ENCODE results near the gene SNAI3. TPM values are rescaled to one million over a fixed set of nuclear protein-coding genes. Genes with fewer than 3 reads are reported as not detected.

Gene SNAI3
- total RNA-seq, 2 donors from 2014 or later, result 1.0 to 1.6 TPM

GRCh38 chr16:88733630-88734360 lies 47.5 kb upstream of the SNAI3 start:
- H3K36me3 ChIP-seq, result peaks cover 33% of the 10 kb centered on the region

DNA sequence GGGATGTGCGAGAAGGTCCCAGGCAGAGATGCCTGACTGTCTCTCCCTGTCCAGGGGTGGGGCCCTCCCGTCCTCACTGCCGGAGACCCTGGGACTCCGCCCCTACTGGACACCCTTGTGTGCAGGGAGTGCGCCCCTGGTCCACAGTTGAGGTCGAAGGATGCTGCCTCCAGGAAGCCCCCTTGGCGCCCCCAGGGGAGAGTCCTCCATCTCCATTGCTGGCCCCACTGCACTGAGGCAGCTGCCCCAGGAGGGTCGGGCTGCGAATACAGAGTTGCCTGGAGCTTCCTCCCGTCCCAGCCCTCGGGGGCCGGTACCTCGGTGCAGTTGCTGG lies 46.6 kb upstream of the SNAI3 start:
- H3K36me3 ChIP-seq, result peaks cover 33% of the 10 kb centered on the region
- no peak overlapping the region for H3K4me3 ChIP-seq
- no peaks in the 10 kb centered on the region for H3K27me3 ChIP-seq
- no peak for TF ChIP-seq CTCF (IDR thresholded peaks at IDR 0.05)
- peaks cover 0 to 10% of the 10 kb centered on the region in 2 donors for H3K4me1 ChIP-seq
- H3K9me3 ChIP-seq, result no peaks in the 10 kb centered on the region
- no peak for DNase-seq (ENCODE audit: low spot score)
- H3K27ac ChIP-seq, result no peak overlapping the region

More at GRCh38 chr16:88733630-88734360, 47.5 kb upstream of the SNAI3 start:
- H3K4me1 ChIP-seq, result peaks cover 0 to 11% of the 10 kb centered on the region in 2 donors
- H3K27me3 ChIP-seq, result no peaks in the 10 kb centered on the region
- TF ChIP-seq CTCF (IDR thresholded peaks at IDR 0.05), result no peak
- no peak for DNase-seq (ENCODE audit: low spot score)
- no peaks in the 10 kb centered on the region for H3K9me3 ChIP-seq
- no peak overlapping the region for H3K27ac ChIP-seq
- no peak overlapping the region for H3K4me3 ChIP-seq

GRCh38 chr16:88732172-88732960 lies 46.1 kb upstream of the SNAI3 start:
- Histone ChIP-seq H3K4me3 (no peak overlapping the region), H3K9me3 (no peaks in the 10 kb centered on the region), H3K36me3 (peaks cover 33% of the 10 kb centered on the region), H3K27me3 (no peaks in the 10 kb centered on the region), H3K27ac (no peak overlapping the region), H3K4me1 (peaks cover 0 to 5% of the 10 kb centered on the region in 2 donors)
- no peak for TF ChIP-seq CTCF (IDR thresholded peaks at IDR 0.05)
- no peak for DNase-seq (ENCODE audit: low spot score)

GRCh38 chr16:88731699-88732098 lies 45.4 kb upstream of the SNAI3 start:
- no peaks in the 10 kb centered on the region for H3K27me3 ChIP-seq

More at GRCh38 chr16:88731699-88732098, 45.4 kb upstream of the SNAI3 start:
- peaks cover 38% of the 10 kb centered on the region for H3K36me3 ChIP-seq
- no peak for DNase-seq (ENCODE audit: low spot score)
- H3K4me3 ChIP-seq, result no peak overlapping the region
- no peaks in the 10 kb centered on the region for H3K4me1 ChIP-seq
- TF ChIP-seq CTCF (IDR thresholded peaks at IDR 0.05), result no peak
- H3K27ac ChIP-seq, result no peak overlapping the region
- no peaks in the 10 kb centered on the region for H3K9me3 ChIP-seq
